ENCODE results near the gene TMEM171. TPM values are rescaled to one million over a fixed set of nuclear protein-coding genes. Genes with fewer than 3 reads are reported as not detected.
A peak's percentile ranks its signal among the peaks of the same experiment; 100 is the strongest.

The TMEM171 gene
- total RNA-seq, 2 experiments from 2014 or later: not detected

DNA sequence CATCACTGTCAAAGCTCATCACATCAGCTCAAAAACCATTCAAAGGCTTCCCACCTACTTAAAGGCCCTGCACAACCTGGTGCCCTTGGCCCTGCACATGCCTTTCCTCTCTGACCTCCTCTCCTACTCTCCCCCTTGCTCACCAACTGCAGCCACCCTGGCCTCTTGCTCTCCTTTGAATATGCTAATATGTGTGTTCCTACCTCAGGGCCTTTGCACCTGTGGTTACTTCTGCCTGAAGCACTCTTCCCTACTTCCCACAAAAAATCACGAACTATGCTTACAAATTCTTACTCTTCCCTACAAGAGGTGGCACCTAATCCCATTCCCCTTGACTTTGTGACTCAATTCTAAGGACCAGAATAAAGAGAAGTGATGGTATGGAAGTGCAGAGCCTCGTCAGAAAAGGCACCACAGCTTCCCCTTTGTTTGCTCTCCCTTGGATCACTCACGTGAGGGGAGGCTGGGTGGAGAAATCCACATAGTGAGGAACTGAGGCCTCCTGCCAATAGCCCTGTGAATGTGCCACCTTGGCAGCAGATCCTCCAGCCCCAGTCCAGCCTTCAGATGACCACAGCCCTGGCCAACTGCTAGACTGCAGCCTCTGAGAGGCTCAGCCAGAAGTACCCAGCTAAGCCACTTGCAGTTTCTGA is 3.2 kb upstream of the TMEM171 start:
- no peak overlapping the region for H3K27ac ChIP-seq (ENCODE audit: low read depth in 1 of 2, low read length in 2 of 2)
- Mint-ChIP-seq H3K36me3 (ENCODE audit: low read depth) (no peaks in the 10 kb centered on the region), H3K27me3 (peaks cover 83% of the 10 kb centered on the region), H3K27ac (no peak overlapping the region), H3K9me3 (no peaks in the 10 kb centered on the region), H3K4me1 (ENCODE audit: low read depth) (peaks cover 18% of the 10 kb centered on the region), H3K4me3 (no peak overlapping the region)
- H3K27me3 ChIP-seq (ENCODE audit: control insufficient read depth in 1 of 2, insufficient read depth in 2 of 2, low read length in 2 of 2): peaks cover 36 to 56% of the 10 kb centered on the region in 2 experiments
- ChIA-PET POLR2A (no interaction called here), CTCF (no interaction called here)
- H3K4me3 ChIP-seq (ENCODE audit: low read length): no peak overlapping the region
- peaks cover 10% of the 10 kb centered on the region for H3K4me1 ChIP-seq (ENCODE audit: insufficient read depth, low read length)
- no peaks in the 10 kb centered on the region for H3K36me3 ChIP-seq (ENCODE audit: insufficient read depth, low read length)
- no peak for DNase-seq
- H3K9me3 ChIP-seq (ENCODE audit: control insufficient read depth in 1 of 2, insufficient read depth in 1 of 2, low read length in 2 of 2): peaks cover 0 to 5% of the 10 kb centered on the region in 2 experiments
- intact Hi-C loops (cut with DNase I, micrococcal nuclease): no loop called here
- TF ChIP-seq CTCF (IDR thresholded peaks at IDR 0.05): no peak
- no peak for ATAC-seq (ENCODE audit: poor library complexity)

DNA sequence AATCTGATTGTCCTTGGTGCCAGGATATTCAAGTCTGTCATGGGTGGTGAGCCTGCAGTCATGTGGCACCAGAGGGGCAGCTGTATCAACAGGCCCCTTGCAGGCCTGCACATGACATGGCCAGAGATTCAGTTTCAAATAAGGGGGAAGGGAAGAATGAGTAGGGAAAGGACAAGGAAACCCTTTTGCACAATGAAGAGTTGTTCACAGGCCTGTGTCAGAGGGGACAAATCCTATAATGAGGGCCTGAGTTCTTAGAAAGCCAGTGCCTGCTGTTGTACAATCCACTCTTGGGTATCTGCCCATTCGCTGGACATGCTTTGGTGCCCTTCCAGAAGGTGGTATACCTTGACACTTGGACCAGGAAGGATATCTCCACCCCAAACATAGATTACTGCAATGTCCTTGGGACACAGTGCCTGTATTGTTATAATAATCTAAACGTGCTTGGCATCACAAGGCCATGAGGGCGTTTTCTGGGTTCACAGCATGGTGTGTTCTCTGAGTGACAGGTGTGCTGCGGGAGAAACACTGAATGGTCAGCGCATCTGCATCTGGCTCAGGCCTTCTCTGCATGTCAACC is 1.9 kb upstream of the TMEM171 start:
- Mint-ChIP-seq H3K4me1 (ENCODE audit: low read depth) (peaks cover 29% of the 10 kb centered on the region), H3K9me3 (no peaks in the 10 kb centered on the region), H3K27me3 (peaks cover 83% of the 10 kb centered on the region), H3K27ac (no peak overlapping the region), H3K4me3 (no peak overlapping the region), H3K36me3 (ENCODE audit: low read depth) (no peaks in the 10 kb centered on the region)
- intact Hi-C loops (cut with DNase I, micrococcal nuclease): no loop called here
- no peak for ATAC-seq (ENCODE audit: poor library complexity)
- no peak overlapping the region for H3K4me3 ChIP-seq (ENCODE audit: low read length)
- POLR2A ChIA-PET: no interaction called here
- no peak for TF ChIP-seq CTCF (IDR thresholded peaks at IDR 0.05)
- H3K36me3 ChIP-seq (ENCODE audit: insufficient read depth, low read length): no peaks in the 10 kb centered on the region
- CTCF ChIA-PET: no interaction called here
- peaks cover 0 to 9% of the 10 kb centered on the region in 2 experiments for H3K9me3 ChIP-seq (ENCODE audit: control insufficient read depth in 1 of 2, insufficient read depth in 1 of 2, low read length in 2 of 2)
- H3K27me3 ChIP-seq (ENCODE audit: control insufficient read depth in 1 of 2, insufficient read depth in 2 of 2, low read length in 2 of 2): peaks cover 36 to 46% of the 10 kb centered on the region in 2 experiments
- H3K27ac ChIP-seq (ENCODE audit: low read depth in 1 of 2, low read length in 2 of 2): no peak overlapping the region
- H3K4me1 ChIP-seq (ENCODE audit: insufficient read depth, low read length): peaks cover 16% of the 10 kb centered on the region
- no peak for DNase-seq

DNA sequence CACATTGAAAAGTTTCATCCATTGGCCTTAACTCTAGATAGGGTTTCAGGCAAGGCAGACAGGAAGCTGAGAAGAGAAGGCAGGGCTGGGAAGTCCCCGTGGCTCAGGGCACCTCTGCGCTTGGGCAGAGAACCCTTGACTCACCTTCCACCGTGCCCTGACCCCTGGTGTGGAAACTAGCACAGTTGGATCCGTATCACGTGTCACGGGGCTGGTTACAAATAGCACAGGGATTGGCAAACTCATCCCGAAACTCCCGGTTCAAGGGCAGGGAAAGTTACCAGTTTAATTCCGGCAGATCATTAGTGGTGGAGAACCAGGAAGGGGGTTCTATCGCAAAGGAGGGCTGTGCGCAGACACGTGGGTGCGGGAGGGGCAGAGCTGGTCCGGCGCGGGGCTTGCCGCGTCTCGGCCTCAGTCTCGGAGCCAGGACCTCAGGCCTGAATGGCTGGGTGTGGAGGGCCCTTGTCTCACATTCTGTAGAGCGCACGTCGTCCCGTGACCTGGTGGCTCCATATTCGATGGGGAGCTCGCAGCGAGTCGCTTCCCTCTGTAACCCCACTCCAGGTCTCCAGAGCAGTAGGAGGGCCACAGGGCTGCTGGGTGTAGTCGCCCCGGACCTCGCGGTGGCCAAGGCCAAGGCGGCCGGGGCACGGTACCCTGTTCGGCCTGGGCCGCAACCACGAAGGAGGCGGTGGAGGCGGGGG is 771 bp upstream of the TMEM171 start:
- peaks cover 32 to 47% of the 10 kb centered on the region in 2 experiments for H3K27me3 ChIP-seq (ENCODE audit: control insufficient read depth in 1 of 2, insufficient read depth in 2 of 2, low read length in 2 of 2)
- H3K36me3 ChIP-seq (ENCODE audit: insufficient read depth, low read length): no peaks in the 10 kb centered on the region
- ChIA-PET POLR2A (no interaction called here), CTCF (no interaction called here)
- peak in 3 of 14 experiments; percentile 6 to 48 (median 18) for DNase-seq
- no peaks in the 10 kb centered on the region for H3K36me3 Mint-ChIP-seq (ENCODE audit: low read depth)
- no peak overlapping the region for H3K4me3 ChIP-seq (ENCODE audit: low read length)
- peaks cover 37% of the 10 kb centered on the region for H3K4me1 Mint-ChIP-seq (ENCODE audit: low read depth)
- peaks cover 20% of the 10 kb centered on the region for H3K4me1 ChIP-seq (ENCODE audit: insufficient read depth, low read length)
- intact Hi-C loops (cut with DNase I, micrococcal nuclease): no loop called here
- H3K27ac ChIP-seq (ENCODE audit: low read depth in 1 of 2, low read length in 2 of 2): no peak overlapping the region
- H3K9me3 Mint-ChIP-seq: no peaks in the 10 kb centered on the region
- peaks cover 86% of the 10 kb centered on the region for H3K27me3 Mint-ChIP-seq
- peaks cover 0 to 10% of the 10 kb centered on the region in 2 experiments for H3K9me3 ChIP-seq (ENCODE audit: control insufficient read depth in 1 of 2, insufficient read depth in 1 of 2, low read length in 2 of 2)
- H3K27ac Mint-ChIP-seq: no peak overlapping the region
- no peak for TF ChIP-seq CTCF (IDR thresholded peaks at IDR 0.05)
- ATAC-seq (ENCODE audit: poor library complexity): no peak
- peak overlapping the region; percentile 30 for H3K4me3 Mint-ChIP-seq

Measured in CD4-positive, alpha-beta T cell (primary cell).